A673 (cell line): Measurements from ENCODE around the gene COA7. TPM values are rescaled to one million over a fixed set of nuclear protein-coding genes. Genes with fewer than 3 reads are reported as not detected.

Source experiments
- BruUV-seq: library from RNA; stranded (reverse); fragments of 400-500 nt; replicated peaks from 2 replicates; lab custom pipeline; 2021; lab: Mats Ljungman, UMichigan
- CTCF ChIA-PET: fragments of 300-600 bp; sonication (Branson Sonifier 250); formaldehyde crosslinking; loops from one replicate; lab custom pipeline; 2022; ENCODE audit warnings: antibody characterized with exemption; lab: Charles Lee
- POLR2A ChIA-PET: fragments of 300-600 bp; sonication (Branson Sonifier 250); formaldehyde crosslinking; loops from one replicate; lab custom pipeline; 2022; ENCODE audit warnings: antibody characterized with exemption; ENCODE audit not compliant: low non-redundant PET; lab: Charles Lee
- DNase-seq: peaks from one replicate; pipeline ENCODE4 v3.0.0-alpha.2; 2015; ENCODE audit warnings: low spot score
- H3K27ac ChIP-seq: fragments of 200-600 bp; sonication (generic); 2 replicates; pipeline ENCODE4 v1.5.1; 2016; ENCODE audit warnings: mixed run types, low read depth, mild to moderate bottlenecking, mixed read lengths, antibody characterized with exemption, low read length; ENCODE audit not compliant: poor library complexity, severe bottlenecking
- H3K27me3 ChIP-seq: fragments of 200-600 bp; sonication (generic); replicated peaks from 2 replicates; pipeline ENCODE4 v1.6.1; 2017; ENCODE audit warnings: mixed run types, low read depth, mild to moderate bottlenecking, mixed read lengths, antibody characterized with exemption, low read length; ENCODE audit not compliant: insufficient read depth, poor library complexity
- H3K36me3 ChIP-seq: fragments of 200-600 bp; sonication (generic); 2 replicates; pipeline ENCODE4 v1.6.1; 2016; ENCODE audit warnings: mixed run types, mild to moderate bottlenecking, mixed read lengths, antibody characterized with exemption, low read length; ENCODE audit not compliant: insufficient read depth, poor library complexity, severe bottlenecking
- H3K4me1 ChIP-seq: fragments of 200-600 bp; sonication (generic); 2 replicates; pipeline ENCODE4 v1.6.1; 2017; ENCODE audit warnings: mixed run types, mild to moderate bottlenecking, mixed read lengths, antibody characterized with exemption, low read length; ENCODE audit not compliant: insufficient read depth, poor library complexity, severe bottlenecking
- H3K4me3 ChIP-seq: fragments of 200-600 bp; sonication (generic); 2 replicates; pipeline ENCODE4 v1.5.1; 2016; ENCODE audit warnings: low read depth, mixed run types, mild to moderate bottlenecking, mixed read lengths, low read length; ENCODE audit not compliant: poor library complexity, severe bottlenecking
- H3K9me3 ChIP-seq: fragments of 200-600 bp; sonication (generic); 2 replicates; pipeline ENCODE4 v1.6.1; 2016; ENCODE audit warnings: mixed run types, low read depth, mild to moderate bottlenecking, mixed read lengths, antibody characterized with exemption, low read length; ENCODE audit not compliant: poor library complexity, severe bottlenecking
- EZH2 ChIP-seq: fragments of 200-600 bp; sonication (generic); IDR thresholded peaks from 2 replicates; pipeline ENCODE4 v1.6.1; 2017; ENCODE audit warnings: borderline replicate concordance, low read depth, mild to moderate bottlenecking, mixed read lengths, antibody characterized with exemption, low read length; ENCODE audit not compliant: poor library complexity, severe bottlenecking
- intact Hi-C: fragments of 100-400 bp; cut with micrococcal nuclease; formaldehyde crosslinking; loops from one replicate; pipeline ENCODE4 v1.10.0; 2022; ENCODE audit not compliant: unreplicated experiment
- total RNA-seq: library from RNA; stranded (reverse); gene quantifications from 2 replicates; pipeline ENCODE4 v1.2.3, GENCODE V29; 2021
- TF ChIP-seq, protein P1 (sequence below): fragments of 300-800, 200-600 bp; sonication (generic); conservative IDR thresholded peaks from 2 replicates; pipeline ENCODE4 v1.5.1; 2017; ENCODE audit warnings: low read depth, mild to moderate bottlenecking, antibody characterized with exemption, low read length, moderate library complexity, mixed read lengths

The COA7 gene
- total RNA-seq, 1 experiment from 2014 or later: 53.4 TPM

DNA sequence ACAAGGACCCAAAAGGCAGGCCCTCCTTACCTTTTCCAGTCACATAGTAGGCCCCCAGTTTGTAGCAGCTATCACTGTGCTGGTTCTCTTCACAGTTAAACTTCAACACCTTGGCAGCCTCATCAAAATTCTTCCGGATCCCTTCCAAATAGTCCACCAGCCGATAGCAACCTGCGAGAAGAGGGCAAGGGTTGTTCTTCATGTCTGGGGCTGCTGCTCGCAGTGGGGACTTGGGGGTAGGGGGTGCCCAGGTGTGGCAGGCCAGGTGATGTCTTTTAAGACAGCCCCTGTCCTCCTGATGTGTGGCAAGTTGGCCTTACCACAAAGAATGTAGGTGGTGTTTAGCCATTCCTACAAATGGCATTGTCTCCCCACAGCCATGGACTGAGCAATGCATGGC lies 5.5 kb downstream of the COA7 start:
- Histone ChIP-seq H3K4me3 (no peak overlapping the region), H3K4me1 (no peaks in the 10 kb centered on the region), H3K27me3 (no peaks in the 10 kb centered on the region), H3K27ac (no peak overlapping the region), H3K9me3 (no peaks in the 10 kb centered on the region), H3K36me3 (peaks cover 34% of the 10 kb centered on the region)
- ChIA-PET POLR2A (no interaction called here), CTCF (no interaction called here)
- DNase-seq: no peak
- no TSS peak for BruUV-seq
- intact Hi-C loops: no loop called here
- TF ChIP-seq, protein P1, sequence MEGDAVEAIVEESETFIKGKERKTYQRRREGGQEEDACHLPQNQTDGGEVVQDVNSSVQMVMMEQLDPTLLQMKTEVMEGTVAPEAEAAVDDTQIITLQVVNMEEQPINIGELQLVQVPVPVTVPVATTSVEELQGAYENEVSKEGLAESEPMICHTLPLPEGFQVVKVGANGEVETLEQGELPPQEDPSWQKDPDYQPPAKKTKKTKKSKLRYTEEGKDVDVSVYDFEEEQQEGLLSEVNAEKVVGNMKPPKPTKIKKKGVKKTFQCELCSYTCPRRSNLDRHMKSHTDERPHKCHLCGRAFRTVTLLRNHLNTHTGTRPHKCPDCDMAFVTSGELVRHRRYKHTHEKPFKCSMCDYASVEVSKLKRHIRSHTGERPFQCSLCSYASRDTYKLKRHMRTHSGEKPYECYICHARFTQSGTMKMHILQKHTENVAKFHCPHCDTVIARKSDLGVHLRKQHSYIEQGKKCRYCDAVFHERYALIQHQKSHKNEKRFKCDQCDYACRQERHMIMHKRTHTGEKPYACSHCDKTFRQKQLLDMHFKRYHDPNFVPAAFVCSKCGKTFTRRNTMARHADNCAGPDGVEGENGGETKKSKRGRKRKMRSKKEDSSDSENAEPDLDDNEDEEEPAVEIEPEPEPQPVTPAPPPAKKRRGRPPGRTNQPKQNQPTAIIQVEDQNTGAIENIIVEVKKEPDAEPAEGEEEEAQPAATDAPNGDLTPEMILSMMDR: no peak
- no peak for TF ChIP-seq EZH2

DNA sequence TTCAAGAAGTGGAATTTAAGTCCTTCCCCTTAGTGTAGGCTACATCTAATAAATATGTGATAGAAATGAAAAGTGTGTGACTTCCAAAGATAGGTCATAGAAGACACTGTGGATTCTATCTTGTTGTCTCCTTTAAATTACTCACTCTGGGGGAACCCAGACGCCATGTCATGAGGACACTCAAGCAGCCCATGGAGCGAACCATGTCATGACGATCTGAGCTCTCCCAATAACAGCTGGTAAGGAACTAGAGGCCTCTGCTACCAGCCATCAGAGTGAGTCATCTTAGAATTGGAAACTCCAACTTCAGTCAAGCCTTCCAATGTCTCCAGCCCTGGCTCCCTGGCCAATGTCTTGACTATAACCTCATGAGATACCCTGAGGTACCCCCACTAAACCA lies 6.3 kb downstream of the COA7 start:
- no peak for DNase-seq
- ChIA-PET POLR2A (no interaction called here), CTCF (no interaction called here)
- no peak overlapping the region for H3K27ac ChIP-seq
- intact Hi-C loops: no loop called here
- TF ChIP-seq, protein P1: no peak
- TF ChIP-seq EZH2: no peak
- H3K27me3 ChIP-seq: no peaks in the 10 kb centered on the region
- no TSS peak for BruUV-seq
- H3K4me3 ChIP-seq: no peak overlapping the region
- no peaks in the 10 kb centered on the region for H3K4me1 ChIP-seq
- H3K36me3 ChIP-seq: peaks cover 42% of the 10 kb centered on the region
- no peaks in the 10 kb centered on the region for H3K9me3 ChIP-seq

DNA sequence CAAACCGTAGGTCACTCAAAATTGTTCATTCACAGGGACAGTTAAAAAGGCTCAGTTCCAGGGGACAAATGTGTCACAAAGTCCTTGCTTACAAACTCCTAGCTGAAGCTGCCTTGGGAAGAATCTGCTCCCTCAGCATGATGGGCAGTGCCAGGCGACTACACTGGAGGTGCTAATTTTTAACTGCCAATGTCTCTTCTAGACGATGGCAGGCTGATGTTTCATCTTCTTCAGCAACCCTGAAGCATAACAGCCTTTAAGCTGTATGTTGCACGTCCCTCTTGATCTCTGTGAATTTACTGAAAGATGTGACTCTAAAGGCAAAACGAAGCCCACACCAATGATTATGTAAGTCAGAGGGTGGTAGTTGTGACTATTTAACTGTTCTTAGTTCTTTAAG lies 11.3 kb downstream of the COA7 start:
- H3K27me3 ChIP-seq: no peaks in the 10 kb centered on the region
- no peaks in the 10 kb centered on the region for H3K4me1 ChIP-seq
- ChIA-PET POLR2A (no interaction called here), CTCF (interaction anchor here (0.6 to 1.1 kb wide), 6 partner anchors 21 to 495 kb away, joined by 3 to 14 read pairs (median 4); partner anchors contain the start of gene TUT4)
- peaks cover 40% of the 10 kb centered on the region for H3K36me3 ChIP-seq
- no TSS peak for BruUV-seq
- no peaks in the 10 kb centered on the region for H3K9me3 ChIP-seq
- intact Hi-C loops: loop anchor here (1.0 to 10.0 kb wide), 3 partner anchors 284 to 560 kb away; partner anchors contain the start of gene CC2D1B
- no peak overlapping the region for H3K27ac ChIP-seq
- no peak for DNase-seq
- no peak overlapping the region for H3K4me3 ChIP-seq
- TF ChIP-seq, protein P1: no peak
- TF ChIP-seq EZH2: no peak
